Measurements from ENCODE around the gene TSKU.
"Not testable (repeated sequence)": the region's sequence is repeated elsewhere in the genome, so short reads cannot be mapped to it uniquely, and the experiment has no call there.

TSKU gene

GRCh38 chr11:76801736-76802135 lies 18.6 kb downstream of the TSKU start:
- no peak for DNase-seq (ENCODE audit: low read depth, low spot score)

GRCh38 chr11:76802151-76802550 lies 19.0 kb downstream of the TSKU start:
- DNase-seq (ENCODE audit: low read depth, low spot score), result no peak

- DNase-seq (ENCODE audit: low read depth, low spot score), result no peak
These were observed 19.5 kb downstream of the TSKU start for GRCh38 chr11:76802621-76803020.

GRCh38 chr11:76803023-76803422 lies 19.9 kb downstream of the TSKU start:
- no peak for DNase-seq (ENCODE audit: low read depth, low spot score)

DNA sequence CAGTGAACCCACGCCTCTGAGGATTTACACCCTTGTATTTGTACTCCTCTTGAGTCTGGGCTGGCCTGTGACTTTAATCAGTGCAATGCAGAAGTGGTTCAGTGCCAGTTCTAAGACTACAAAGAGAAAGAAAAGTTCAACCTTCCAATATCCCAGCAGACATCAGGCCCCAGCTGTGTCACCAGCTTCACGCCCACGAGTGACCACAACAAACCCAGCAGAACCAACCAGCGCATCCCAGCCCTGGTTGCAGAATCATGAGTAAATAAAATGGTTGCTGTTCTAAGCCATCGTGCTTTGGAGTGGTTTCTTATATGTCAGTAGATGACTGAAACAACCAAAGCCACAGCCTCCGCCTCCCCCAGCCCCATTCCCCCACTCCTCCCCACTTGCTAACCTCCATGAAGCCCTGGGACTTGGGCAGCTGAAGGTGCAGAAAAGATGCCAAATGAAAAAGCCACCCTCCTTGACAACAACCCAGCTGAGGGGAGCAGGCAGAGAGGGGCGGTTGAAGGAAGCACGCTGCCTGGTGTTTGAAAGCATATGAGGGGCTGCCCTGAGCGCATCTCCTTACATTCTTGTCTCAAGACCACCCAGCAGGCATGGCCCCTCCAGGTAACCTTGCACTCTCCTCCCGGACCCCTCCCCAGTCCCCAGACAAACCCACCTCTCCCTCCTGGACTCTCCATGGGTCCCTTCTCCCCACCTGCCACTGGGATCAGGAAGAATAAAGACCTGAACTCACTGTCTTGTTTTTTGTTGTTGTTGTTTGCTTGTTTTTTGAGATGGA lies 20.9 kb downstream of the TSKU start:
- DNase-seq (ENCODE audit: low read depth, low spot score), result no peak

DNA sequence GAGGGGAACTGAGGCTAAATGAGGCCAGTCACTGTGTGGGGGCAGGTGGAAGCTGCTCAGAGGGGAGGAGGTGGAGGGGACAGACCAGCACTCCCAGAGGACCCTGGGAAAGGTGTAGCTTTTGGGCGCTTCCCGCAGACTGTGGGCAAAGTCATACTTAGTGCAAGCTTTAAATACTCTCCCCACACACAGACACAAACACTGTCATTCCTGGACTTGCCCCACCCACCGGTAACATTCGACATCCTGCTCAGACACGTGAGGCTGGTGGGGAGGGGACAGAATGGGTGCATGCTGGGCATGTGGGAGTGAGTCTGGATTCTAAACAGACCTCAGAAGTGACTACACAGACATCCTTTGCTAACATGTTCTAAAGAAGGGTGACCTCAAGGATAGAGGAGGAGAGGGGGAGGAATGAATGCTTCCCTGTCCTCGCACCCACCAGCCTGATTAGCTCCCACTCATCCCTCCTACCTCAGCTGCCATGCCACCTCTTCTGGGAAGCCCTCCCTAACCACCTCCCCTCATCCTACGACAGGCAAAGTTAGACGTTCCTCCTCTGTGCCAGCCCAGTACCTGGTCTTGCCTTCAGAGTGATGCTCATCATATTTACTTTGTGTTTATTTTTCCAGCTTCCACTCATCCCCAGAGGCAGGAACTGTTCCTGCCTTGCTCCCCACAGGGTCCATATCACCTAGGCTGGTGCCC lies 22.2 kb downstream of the TSKU start:
- no peak for DNase-seq (ENCODE audit: low read depth, low spot score)

DNA sequence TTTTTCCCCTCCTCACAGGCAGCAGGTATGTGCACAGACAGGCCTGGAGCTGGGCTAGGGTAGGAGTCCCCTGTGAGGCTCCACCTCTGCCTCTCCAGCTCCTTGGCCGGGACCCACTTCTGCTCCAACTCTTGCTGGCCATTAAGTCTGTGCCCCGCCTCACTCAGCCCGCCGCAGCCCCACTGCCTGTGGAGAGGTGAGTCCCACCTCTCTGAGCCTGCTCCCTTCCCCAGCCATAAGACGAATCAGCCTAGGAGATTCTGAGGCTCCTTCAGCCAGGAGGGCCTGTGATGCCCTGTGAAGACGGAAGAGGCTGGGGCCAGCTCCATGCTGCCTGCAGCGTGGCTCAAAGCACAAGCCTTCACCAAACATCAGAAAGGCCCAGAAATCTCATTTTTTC lies 23.0 kb downstream of the TSKU start:
- DNase-seq (ENCODE audit: low read depth, low spot score), result no peak

DNA sequence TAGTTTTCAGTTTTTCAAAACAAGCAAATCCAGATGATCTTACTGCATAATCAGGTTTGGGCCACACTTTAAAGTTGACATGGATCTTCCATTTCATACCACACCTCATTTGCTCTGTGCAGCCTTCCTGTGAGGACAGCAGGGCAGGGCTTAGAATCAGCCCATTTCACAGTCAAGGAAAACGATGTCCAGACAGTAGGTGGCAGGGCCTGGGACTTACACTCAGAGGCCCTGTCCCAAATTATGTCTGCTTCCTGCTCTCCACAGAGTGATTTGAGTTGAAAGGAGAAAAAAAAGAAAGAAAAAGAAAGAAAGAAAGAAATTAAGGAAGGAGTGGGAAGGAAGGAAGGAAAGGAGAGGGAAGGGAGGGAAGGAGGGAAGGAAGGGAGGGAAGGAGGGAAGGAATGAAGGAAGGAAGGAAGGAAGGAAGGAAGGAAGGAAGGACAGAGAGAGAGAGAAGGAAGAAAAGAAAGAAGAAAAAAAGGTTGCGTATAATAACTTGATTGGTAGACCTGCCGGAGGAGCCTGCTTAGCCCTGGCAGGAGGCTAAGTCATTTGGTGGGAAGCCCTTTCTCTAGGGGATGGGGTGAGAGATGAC lies 23.6 kb downstream of the TSKU start:
- no peak for DNase-seq (ENCODE audit: low read depth, low spot score)

DNA sequence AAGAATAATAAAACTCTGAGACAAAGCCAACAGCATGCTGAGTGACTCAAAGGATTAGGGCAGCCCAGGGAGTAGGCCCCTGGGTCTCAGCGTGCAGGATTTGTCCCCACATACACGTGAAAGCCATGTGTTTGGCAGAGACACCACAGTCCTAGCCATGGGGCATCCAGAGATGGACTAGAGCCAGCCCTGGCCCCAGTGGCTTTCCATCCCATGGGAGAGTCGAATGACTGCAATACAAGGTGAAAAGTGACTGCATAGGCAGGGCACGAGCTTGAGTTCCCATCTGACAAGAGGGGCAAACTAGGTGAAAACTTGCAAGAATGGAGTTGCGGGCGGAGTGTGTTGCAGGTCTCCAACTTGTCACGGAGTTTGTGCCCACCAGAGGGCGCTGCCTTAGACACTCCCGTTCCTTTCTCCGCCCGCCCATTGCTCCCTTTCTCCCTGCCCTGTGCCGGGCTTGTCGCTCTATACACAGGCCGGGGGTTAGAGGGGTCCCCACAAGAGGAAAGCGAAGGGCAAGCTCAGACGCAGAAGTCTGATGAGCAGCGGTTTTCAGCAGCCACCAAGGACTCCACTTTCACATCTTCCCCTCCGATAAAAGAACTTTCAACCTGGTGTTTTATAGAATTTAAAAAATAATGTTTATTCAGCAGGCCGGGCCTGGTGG lies 24.2 kb downstream of the TSKU start:
- peak; percentile 89 for DNase-seq (ENCODE audit: low read depth, low spot score)

DNA sequence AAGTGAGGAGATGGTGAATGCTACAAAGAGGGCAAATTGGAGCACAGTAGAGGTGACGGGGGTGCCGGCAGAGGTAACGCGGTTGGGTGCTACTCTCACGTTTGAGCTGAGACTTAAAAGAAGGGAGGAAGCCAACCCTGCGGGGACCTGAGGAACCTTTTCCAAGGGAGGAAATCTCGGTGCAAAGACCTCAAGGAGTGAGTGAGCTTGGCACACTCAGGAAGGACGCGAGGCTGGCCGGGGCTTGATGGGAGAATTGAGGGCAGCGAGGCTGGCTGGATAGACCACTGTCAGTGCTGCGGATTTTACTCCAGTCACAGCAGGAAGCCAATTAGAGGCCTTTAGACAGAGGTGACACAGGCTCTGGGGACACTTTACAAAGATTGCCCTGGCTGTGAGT lies 25.0 kb downstream of the TSKU start:
- DNase-seq (ENCODE audit: low read depth, low spot score), result no peak

- DNase-seq (ENCODE audit: low read depth, low spot score), result no peak
These were observed 25.8 kb downstream of the TSKU start for GRCh38 chr11:76808996-76809395.

GRCh38 chr11:76810151-76810853 lies 27.1 kb downstream of the TSKU start:
- DNase-seq (ENCODE audit: low read depth, low spot score), result no peak

DNA sequence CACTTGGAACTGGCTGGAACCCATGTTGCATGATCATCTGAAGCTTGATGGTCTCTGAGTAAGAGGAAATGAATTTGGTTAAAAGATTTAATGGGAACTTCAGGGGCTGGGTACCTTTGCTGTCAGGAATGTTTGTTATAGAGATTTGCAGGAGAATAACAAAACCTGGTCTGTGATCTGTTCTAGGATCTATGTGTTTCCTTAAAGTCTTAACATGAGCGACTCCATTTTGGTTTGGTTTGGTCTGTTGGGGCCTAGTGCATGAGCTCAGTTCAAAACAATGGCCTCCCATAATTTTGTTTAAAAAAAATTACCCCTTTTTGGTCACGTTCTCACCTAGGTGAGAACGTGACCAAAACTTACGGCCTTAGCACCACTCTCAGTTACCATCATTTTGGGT lies 28.1 kb downstream of the TSKU start:
- DNase-seq (ENCODE audit: low read depth, low spot score), result no peak

DNA sequence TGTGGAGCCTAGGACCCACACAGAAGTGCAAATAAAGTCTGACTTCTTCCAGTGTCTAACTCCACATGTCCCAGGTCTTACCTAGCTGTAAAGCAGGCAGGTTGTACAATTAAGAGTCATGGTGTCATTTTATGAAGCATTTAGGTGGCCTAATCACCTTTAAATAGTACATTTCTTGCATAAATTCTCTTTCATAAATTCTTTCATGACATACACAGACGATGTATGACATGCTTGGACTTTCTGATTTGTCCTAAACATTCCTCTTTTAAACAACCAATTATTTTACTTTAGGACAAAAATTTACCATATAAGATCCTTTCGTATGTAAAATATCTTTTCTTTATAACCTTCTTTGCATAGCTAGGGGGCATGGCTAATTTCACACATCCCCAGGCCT lies 31.3 kb downstream of the TSKU start:
- DNase-seq (ENCODE audit: low read depth, low spot score), result no peak

DNA sequence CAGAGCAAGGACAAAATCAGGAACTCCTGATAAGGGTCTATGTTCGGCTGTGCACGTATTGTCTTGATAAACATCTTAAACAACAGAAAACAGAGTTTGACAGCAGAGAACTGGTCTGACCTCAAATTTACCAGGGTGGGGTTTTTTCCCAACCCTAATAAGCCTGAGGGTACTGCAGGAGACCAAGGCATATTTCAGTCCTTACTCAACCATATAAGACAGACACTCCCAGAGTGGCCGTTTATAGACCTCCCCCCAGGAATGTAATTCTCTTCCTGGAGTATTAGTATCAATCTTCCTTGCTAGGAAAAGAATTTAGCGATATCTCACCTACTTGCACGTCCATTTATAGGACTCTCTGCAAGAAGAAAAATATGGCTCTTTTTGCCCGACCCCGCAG lies 32.5 kb downstream of the TSKU start:
- DNase-seq (ENCODE audit: low read depth, low spot score), result not testable (repeated sequence)

- no peak for DNase-seq (ENCODE audit: low read depth, low spot score)
These were observed 37.0 kb downstream of the TSKU start for GRCh38 chr11:76820184-76820566.

DNA sequence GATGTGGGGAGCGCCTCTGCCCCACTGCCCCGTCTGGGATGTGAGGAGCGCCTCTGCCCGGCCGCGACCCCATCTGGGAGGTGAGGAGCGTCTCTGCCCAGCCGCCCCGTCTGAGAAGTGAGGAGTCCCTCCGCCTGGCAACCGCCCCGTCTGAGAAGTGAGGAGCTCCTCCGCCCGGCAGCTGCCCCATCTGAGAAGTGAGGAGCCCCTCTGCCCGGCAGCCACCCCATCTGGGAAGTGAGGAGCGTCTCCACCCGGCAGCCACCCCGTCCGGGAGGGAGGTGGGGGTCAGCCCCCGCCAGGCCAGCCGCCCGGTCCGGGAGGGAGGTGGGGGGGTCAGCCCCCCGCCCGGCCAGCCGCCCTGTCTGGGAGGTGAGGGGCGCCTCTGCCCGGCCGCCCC lies 38.2 kb downstream of the TSKU start:
- DNase-seq (ENCODE audit: low read depth, low spot score), result not testable (repeated sequence)

- DNase-seq (ENCODE audit: low read depth, low spot score), result no peak
These were observed 39.2 kb downstream of the TSKU start for GRCh38 chr11:76822406-76822805.

DNA sequence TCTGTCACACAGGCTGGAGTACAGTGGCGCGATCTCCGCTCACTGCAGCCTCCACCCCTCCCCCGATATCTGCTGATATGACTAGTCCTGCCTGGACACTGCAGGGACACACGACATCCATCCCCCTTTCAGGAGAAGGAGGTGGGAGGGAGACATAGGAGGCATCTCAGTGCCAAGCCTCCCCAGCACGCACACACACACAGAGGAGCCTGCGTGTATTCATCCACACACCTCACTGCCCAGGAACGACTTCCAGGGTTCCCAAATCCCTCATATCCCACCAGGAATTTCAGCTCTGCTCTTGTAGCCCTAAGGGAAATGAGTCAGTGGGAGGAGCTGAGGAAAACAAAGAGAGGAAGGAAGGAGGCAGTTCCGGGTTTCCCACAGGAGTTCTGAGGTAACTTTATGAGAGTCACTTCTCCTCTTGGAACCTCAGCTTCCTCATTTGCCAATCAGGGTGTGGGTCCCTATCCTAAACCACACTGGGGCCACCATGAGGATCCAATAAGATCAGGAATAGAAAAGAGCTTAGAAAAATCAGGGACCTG lies 40.4 kb downstream of the TSKU start:
- peak; percentile 71 for DNase-seq (ENCODE audit: low read depth, low spot score)

DNA sequence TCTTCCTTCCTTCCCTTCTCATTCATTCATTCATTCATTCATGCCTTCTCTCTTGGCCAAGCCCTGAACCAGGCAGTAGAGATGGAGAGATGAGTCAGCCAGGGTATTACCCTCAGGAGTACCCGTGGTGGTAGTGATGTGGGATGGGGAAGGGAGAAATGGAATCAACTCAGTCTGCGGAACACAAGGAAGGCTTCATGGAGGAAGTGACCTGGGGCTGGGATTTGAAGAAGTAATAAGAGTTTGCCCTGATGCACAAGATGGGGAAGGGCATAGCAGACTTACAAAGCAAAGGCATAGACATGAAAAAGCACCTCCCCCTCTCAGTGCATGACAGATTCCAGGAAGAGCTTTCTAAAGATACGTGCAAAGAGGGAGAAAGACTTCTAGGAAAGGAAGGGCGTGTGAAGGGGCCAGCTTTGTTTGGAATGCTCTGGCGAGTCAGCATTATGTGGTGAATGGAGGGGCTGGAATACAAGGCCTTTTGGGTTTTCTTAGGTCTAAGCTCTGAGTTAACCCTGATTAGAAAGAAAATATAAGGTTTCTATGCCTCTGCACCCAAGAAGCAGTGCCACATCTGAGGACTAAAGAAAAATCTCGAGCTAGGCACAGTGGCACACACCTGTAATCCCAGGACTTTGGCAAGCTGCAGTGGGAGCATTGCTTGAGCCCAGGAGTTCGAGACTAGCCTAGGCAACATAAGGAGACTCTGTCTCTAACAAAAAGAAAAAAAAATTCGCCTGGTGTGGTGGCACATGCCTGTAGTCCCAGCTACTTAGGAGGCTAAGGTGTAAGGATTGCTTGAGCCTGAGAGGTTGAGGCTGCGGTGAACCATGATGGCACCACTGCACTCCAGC lies 41.2 kb downstream of the TSKU start:
- DNase-seq (ENCODE audit: low read depth, low spot score), result no peak
